ENCODE data around the gene CASP3. TPM values are rescaled to one million over a fixed set of nuclear protein-coding genes. Genes with fewer than 3 reads are reported as not detected.
"Not testable (repeated sequence)": the region's sequence is repeated elsewhere in the genome, so short reads cannot be mapped to it uniquely, and the experiment has no call there.

The CASP3 gene
- polyA plus RNA-seq, 1 donor: 38.2 TPM

DNA sequence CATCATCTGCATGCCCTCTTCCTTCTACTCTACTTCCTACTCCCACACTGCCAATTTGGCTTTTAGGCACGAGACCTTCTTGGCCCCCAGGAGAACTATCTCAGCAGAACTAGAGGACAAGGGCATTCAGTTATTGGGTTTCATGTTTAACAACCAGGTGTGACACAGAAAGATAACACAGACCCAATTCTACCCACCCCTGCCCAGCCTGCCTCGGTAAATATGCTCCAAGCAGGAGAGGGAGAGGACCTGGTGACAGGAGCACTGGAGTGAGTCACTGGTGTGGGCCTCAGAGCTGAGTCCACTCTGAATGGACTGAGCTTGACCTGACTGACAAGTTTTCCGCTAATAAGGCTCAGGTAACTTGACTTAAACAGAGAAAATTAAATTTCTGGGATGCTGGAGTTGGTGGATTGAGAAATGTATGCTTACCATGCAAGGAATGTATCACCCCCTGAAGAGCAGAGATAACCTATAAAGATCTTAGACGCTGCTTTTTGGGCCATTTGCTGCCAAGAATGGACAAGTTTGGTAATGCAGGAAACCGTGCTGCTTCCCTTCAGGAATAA, 52.5 kb downstream of the CASP3 start:
- DNase-seq: no peak

DNA sequence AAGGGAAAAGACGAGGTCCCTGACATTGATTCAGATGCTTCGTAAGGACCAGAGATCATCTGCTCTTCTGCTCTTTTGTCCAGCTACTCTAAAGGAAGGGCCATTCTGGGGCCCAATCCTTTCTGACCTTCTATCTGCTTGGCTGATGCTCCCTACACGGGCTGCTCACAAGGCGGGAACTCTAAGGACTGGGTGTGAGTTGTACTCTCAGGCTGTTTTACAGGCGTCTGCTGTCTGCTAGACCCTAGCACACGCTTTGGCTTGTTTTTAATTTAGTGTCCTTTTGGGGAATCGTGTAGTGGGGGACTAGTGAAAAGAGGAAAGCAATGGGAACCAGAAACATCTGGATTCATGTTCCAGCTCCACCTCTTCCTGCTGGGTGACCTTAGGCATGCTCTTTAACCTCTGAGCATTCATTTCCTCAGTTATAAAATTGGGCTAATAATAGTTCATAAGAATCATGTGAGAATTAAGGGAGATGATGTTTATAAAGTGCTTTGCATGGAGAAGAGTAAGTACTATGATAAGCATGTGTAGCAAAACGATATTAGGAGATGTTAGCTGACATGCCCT, 53.1 kb downstream of the CASP3 start:
- DNase-seq: no peak

DNA sequence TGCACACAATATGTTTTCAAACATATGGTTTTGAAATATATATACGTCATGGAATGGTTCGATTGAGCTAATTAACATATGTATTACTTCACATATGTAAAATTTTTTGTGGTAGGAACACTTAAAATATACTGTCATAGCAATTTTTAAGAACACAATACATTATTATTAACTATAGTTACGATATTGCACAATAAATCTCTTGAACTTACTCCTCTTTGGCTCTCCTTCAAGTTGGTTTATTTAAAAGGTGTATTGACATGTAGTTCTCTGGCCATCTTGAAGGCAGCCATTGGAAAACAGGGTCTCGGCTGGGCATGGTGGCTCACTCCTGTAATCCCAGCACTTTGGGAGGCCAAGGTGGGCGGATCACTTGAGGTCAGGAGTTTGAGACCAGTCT, 53.8 kb downstream of the CASP3 start:
- DNase-seq: no peak

DNA sequence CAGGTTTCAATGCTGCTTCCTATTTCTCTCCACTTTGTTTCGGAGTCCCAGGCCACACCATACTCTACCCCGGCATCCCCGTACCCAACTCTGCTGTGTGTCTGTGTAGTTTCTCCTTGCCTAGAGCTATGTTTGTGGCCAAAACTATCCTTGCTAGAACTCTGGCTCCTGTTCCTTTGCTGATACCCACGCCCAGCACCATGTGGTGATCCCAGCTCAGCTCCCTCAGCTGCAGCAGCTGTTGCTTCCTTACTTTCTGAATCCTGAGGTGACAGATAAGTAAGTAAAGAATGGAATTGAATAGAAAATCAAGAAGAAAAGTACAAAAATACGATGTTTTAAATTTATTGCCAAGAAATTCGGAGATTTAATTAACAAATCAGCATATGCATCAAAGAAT, 55.8 kb downstream of the CASP3 start:
- no peak for DNase-seq

DNA sequence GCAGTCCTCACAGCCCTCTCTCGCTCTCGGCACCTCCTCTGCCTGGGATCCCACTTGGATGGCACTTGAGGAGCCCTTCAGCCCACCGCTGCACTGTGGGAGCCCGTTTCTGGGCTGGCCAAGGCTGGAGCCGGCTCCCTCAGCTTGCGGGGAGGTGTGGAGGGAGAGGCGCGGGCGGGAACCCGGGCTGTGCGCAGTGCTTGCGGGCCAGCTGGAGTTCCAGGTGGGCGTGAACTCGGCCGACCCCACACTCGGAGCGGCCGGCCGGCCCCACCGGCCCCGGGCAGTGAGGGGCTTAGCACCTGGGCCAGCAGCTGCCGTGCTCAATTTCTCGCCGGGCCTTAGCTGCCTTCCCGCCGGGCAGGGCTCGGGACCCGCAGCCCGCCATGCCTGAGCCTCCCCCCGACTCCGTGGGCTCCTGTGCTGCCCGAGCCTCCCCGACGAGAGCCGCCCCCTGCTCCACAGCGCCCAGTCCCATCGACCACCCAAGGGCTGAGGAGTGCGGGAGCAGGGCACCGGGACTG, 57.4 kb downstream of the CASP3 start:
- DNase-seq: not testable (repeated sequence)

DNA sequence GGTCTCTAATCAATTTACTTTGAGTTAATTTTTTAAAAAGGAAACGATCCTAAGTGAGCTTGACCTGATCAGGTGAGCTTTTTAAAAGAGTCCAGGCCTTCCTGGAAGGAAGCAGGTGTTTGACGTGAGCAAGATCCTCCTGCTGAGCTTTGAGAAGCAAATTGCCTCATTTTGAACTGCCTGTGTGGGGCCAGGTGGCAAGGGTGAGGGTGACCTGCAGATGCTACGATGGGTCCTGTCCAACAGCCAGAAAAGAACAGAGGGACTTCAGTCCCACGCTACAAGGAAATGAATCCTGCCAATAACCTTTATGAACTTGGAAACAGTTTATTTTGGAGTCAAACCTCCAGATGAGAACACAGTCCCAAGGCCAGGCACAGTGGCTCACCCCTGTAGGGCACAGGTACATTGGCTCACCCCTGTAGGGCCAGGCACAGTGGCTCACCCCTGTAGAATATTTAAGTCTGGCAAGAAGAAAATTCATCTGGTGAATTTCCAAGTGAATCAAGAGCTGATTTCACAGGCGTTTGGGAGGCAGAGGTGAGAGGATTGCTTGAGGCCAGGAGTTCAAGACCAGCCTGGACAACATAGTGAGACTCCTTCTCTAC, 58.1 kb downstream of the CASP3 start:
- no peak for DNase-seq

DNA sequence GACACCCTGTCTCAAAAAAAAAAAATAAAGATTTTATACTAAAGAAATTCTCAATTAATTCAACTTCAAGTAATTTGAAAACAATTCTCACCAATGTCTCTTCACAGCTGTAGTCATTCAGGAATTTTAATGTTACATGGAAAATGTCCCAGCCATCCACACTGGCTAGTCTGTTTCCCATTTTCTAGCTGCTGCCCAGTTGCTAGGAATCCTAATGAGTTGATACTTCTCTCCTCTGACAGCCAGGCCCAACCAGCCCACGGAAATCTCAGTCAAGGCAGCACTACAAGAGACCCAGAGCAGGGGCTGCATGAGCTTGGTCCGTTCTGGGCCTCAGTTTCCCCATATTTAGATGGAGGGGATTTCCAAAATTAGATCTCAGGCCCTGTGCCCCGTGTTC, 59.1 kb downstream of the CASP3 start:
- DNase-seq: no peak

DNA sequence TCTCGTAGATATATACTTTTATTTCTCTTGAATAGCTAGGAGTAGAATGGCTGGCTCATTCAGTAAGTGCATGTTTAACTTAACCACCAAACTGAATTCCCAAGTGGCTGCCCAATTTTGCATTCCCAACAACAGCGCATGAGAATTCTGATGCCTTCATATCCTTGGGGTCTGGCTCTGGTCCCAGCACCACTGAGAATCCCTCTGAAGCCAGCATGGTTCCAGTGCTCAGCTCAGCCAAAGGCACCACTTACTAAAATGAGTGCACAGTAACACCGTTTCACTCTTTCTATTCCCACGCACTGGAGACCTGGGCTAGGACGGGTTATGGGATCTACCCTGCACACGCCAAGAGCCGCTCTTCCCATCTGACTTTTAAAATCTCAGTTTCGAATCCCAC, 60.4 kb downstream of the CASP3 start:
- DNase-seq: no peak

DNA sequence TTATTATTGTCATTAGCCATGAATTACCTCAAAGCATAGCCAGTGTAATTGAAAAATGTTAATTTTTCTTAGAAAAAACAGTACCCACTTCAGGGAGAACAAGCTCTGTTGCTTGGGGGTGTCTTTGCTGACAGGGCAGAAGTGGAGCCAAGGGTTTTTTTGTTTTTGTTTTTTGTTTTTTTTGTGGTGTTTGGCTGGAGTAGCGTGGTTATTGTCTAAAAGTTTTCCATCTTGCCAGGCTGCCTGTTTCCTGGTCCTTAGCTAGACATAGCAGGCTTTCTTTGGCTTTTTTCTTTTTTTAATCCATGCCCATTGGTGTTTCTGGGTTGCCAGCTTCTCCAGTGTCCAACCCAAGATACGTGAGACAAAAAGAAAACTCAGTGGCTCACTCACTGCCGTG, 61.5 kb downstream of the CASP3 start:
- DNase-seq: no peak

DNA sequence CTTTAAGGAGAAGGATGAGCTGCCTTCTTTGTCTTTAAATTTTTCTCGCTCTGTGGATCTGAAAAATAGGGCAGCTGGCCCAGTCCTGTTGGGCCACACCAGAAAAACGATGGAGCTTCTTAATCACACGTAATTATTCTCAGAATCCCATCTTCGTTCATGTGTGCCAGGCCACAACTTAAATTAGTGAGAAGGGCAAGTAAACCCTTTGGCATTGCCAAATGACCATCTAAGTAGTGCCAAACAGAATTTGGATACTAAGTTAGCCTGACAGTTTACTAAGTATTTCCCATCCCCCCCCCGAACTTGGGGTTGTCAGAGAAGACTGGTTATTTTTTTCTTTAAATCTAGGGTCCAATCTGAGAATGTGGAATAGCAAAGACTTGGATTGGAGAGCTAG, 62.0 kb downstream of the CASP3 start:
- no peak for DNase-seq

DNA sequence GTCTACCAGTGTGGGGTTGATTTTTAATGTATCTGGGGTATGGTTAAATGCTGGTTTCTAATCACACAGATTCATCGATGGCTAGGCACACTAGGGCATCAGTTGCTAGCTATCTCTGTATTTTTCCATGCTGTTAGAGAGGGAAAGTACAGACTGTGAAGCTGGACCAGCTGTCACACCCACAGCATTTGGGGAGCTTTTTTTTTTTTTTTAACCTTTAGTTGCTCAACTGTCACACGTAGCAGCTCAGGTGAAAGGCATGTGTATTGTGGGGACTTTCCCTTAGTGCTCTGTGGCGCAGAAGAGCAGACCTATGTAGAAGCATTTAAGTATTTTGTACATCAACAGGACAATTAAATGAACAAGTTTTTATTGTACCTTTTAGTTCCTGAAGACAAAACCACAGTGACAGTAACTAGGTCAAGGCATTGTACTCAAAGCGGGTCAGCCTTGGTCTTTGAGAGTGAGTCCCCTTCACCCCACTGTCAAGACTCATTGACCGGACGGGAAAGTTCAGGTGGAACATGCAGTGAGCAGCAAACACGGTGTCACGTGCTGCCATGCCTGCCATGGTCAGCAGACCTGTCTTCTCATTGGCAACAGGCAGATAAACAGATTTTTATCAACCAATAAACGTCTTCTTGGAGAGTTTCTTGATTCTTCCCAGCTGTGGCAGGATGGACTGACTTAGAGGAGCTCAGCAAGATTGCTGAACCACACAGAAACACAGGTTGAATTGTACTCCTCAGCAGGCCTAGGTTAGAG, 65.3 kb downstream of the CASP3 start:
- no peak for DNase-seq

Other genes starting within 250 kb of the CASP3 start
- 28.9 TPM for gene IRF2, start 174.9 kb downstream of the CASP3 start, polyA plus RNA-seq (ENCODE audit: insufficient read length)
- gene PRIMPOL, start 291 bp upstream of the CASP3 start, polyA plus RNA-seq (ENCODE audit: insufficient read length): 47.8 TPM
- gene CENPU, start 84.6 kb upstream of the CASP3 start, polyA plus RNA-seq (ENCODE audit: insufficient read length): 75.4 TPM
- gene ACSL1, start 176.5 kb upstream of the CASP3 start, polyA plus RNA-seq (ENCODE audit: insufficient read length): 57.7 TPM